ENCODE data around the gene IQSEC3. TPM values are rescaled to one million over a fixed set of nuclear protein-coding genes. Genes with fewer than 3 reads are reported as not detected.

IQSEC3 gene
- total RNA-seq, 1 experiment from 2014 or later = not detected

GRCh38 chr12:211639-212414, 145.3 kb downstream of the IQSEC3 start:
- in situ Hi-C loops (cut with HindIII; ENCODE audit: low pct_unique_long_range_greater_than_20kb, low sequenced_read_pairs) = no loop called here
- ChIA-PET POLR2A (no interaction called here), CTCF (interaction anchor here (1.4 kb wide), 1 partner anchor 8 kb away, joined by 5 read pairs; no protein-coding TSS in a partner anchor)
- no peak for ATAC-seq
- H3K4me1 ChIP-seq (ENCODE audit: control insufficient read depth, insufficient read depth, low read length) = peaks cover 7% of the 10 kb centered on the region
- no peak overlapping the region for H3K4me3 ChIP-seq (ENCODE audit: low read depth in 2 of 2, low read length in 2 of 2)
- H3K9me3 ChIP-seq (ENCODE audit: control insufficient read depth, insufficient read depth, low read depth, low read length) = no peaks in the 10 kb centered on the region
- BruUV-seq (replicated peaks) = no TSS peak
- H3K27me3 ChIP-seq (ENCODE audit: control insufficient read depth, insufficient read depth, low read length) = no peaks in the 10 kb centered on the region
- no peak for DNase-seq (ENCODE audit: low read depth, low spot score)
- no peak overlapping the region for H3K27ac ChIP-seq (ENCODE audit: low read length)
- TF ChIP-seq REST (IDR thresholded peaks at IDR 0.05; ENCODE audit: insufficient read depth in 1 of 2, low read depth in 2 of 2, low read length in 1 of 2) (no peak), SIN3A (IDR thresholded peaks at IDR 0.05; ENCODE audit: borderline replicate concordance, insufficient read depth, low read depth, low read length) (no peak)
- no peaks in the 10 kb centered on the region for H3K36me3 ChIP-seq (ENCODE audit: control insufficient read depth, insufficient read depth, low read length)
- intact Hi-C loops (cut with micrococcal nuclease; ENCODE audit: unreplicated experiment) = no loop called here

DNA sequence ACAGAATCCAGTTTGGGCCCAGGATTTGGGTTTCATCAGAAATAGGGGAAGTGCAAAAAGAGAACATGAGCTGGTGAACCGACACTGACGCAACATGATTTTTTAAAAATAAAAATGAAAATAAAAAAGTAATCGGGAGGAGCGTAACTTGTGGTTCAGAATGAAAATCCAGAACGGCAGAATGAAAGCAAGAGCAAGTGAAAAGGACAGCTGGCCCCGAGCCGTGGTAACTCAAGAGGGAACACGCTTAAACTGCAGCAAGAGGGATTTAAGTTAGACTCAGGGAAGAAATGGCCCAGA, 145.8 kb downstream of the IQSEC3 start:
- Histone ChIP-seq H3K4me3 (ENCODE audit: low read depth in 2 of 2, low read length in 2 of 2) (no peak overlapping the region), H3K9me3 (ENCODE audit: control insufficient read depth, insufficient read depth, low read depth, low read length) (no peaks in the 10 kb centered on the region), H3K27me3 (ENCODE audit: control insufficient read depth, insufficient read depth, low read length) (no peaks in the 10 kb centered on the region), H3K27ac (ENCODE audit: low read length) (no peak overlapping the region), H3K36me3 (ENCODE audit: control insufficient read depth, insufficient read depth, low read length) (no peaks in the 10 kb centered on the region), H3K4me1 (ENCODE audit: control insufficient read depth, insufficient read depth, low read length) (peaks cover 7% of the 10 kb centered on the region)
- CTCF ChIA-PET = no interaction called here
- in situ Hi-C loops (cut with HindIII; ENCODE audit: low pct_unique_long_range_greater_than_20kb, low sequenced_read_pairs) = no loop called here
- no TSS peak for BruUV-seq (replicated peaks)
- DNase-seq (ENCODE audit: low read depth, low spot score) (no peak), ATAC-seq (no peak)
- POLR2A ChIA-PET = no interaction called here
- no peak for TF ChIP-seq TCF7L2 (IDR thresholded peaks at IDR 0.05; ENCODE audit: low read depth, low read length)
- no peak for TF ChIP-seq SIN3A (IDR thresholded peaks at IDR 0.05; ENCODE audit: borderline replicate concordance, insufficient read depth, low read depth, low read length)
- TF ChIP-seq, protein P1, sequence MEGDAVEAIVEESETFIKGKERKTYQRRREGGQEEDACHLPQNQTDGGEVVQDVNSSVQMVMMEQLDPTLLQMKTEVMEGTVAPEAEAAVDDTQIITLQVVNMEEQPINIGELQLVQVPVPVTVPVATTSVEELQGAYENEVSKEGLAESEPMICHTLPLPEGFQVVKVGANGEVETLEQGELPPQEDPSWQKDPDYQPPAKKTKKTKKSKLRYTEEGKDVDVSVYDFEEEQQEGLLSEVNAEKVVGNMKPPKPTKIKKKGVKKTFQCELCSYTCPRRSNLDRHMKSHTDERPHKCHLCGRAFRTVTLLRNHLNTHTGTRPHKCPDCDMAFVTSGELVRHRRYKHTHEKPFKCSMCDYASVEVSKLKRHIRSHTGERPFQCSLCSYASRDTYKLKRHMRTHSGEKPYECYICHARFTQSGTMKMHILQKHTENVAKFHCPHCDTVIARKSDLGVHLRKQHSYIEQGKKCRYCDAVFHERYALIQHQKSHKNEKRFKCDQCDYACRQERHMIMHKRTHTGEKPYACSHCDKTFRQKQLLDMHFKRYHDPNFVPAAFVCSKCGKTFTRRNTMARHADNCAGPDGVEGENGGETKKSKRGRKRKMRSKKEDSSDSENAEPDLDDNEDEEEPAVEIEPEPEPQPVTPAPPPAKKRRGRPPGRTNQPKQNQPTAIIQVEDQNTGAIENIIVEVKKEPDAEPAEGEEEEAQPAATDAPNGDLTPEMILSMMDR (IDR thresholded peaks at IDR 0.05) = no peak
- TF ChIP-seq POLR2AphosphoS5 (IDR thresholded peaks at IDR 0.05; ENCODE audit: low read depth, low read length) = no peak
- TF ChIP-seq REST (IDR thresholded peaks at IDR 0.05; ENCODE audit: insufficient read depth in 1 of 2, low read depth in 2 of 2, low read length in 1 of 2) = no peak
- intact Hi-C loops (cut with micrococcal nuclease; ENCODE audit: unreplicated experiment) = no loop called here
